ENCODE data around the gene DIS3L2.

DNA sequence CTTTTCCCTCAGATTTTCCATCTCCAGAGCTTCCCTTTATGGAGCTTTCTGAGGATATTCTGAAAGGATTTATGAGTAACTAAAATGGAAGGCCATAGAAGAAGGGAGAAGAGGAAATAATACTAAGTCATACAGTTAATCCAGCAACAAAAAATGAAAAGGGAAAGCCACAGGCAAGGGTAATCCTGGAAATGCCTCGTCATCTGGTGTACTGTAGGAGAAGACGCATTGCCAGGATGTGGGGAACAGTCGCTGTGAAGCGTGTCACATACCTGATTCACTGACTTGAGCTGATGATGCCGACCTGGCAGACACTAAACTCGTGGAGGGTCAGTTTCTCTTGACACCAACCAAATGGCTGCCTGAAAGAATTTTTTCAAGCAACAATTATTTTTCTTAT is 382.3 kb downstream of the DIS3L2 start:
- TF ChIP-seq, protein P1, sequence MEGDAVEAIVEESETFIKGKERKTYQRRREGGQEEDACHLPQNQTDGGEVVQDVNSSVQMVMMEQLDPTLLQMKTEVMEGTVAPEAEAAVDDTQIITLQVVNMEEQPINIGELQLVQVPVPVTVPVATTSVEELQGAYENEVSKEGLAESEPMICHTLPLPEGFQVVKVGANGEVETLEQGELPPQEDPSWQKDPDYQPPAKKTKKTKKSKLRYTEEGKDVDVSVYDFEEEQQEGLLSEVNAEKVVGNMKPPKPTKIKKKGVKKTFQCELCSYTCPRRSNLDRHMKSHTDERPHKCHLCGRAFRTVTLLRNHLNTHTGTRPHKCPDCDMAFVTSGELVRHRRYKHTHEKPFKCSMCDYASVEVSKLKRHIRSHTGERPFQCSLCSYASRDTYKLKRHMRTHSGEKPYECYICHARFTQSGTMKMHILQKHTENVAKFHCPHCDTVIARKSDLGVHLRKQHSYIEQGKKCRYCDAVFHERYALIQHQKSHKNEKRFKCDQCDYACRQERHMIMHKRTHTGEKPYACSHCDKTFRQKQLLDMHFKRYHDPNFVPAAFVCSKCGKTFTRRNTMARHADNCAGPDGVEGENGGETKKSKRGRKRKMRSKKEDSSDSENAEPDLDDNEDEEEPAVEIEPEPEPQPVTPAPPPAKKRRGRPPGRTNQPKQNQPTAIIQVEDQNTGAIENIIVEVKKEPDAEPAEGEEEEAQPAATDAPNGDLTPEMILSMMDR (IDR thresholded peaks at IDR 0.05) = no peak
- TF ChIP-seq EP300 (IDR thresholded peaks at IDR 0.05) (no peak), POLR2A (IDR thresholded peaks at IDR 0.05) (no peak)
